Measurements from ENCODE around the gene OR8J1.
"Not testable (repeated sequence)": the region's sequence is repeated elsewhere in the genome, so short reads cannot be mapped to it uniquely, and the experiment has no call there.

OR8J1 gene

DNA sequence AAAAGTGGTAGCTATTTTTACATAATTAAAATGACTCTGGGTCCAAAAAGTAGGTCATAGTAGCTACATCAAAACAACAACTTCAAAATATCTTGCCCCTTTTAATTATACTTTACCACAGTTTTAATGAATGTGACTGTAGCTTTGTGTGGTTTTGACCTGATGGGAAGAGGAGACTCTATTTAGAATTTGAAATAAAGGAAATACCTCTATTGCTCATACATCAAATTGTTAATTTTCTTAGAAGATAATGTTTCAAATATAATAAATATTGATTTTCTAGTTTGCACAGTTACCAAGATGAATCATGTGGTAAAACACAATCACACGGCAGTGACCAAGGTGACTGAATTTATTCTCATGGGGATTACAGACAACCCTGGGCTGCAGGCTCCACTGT lies 8.4 kb upstream of the OR8J1 start, which contains the start of gene OR8K1:
Gene OR8K1 (plus strand): TSS at position 301 of the 400 bp plus-strand sequence. CDS start 0 bp downstream, at position 301.
- no peaks in the 10 kb centered on the region for H3K27me3 ChIP-seq
- TF ChIP-seq CTCF (IDR thresholded peaks at IDR 0.05; ENCODE audit: low read depth, low read length) = no peak
- H3K4me3 ChIP-seq (ENCODE audit: low read depth, low read length) = no peak within 1 kb of the TSS
- DNase-seq = no peak
- H3K4me1 ChIP-seq = no peaks in the 10 kb centered on the region
- no peaks in the 10 kb centered on the region for H3K9me3 ChIP-seq
- H3K36me3 ChIP-seq = no peaks in the 10 kb centered on the region

- no peak for TF ChIP-seq CTCF (IDR thresholded peaks at IDR 0.05; ENCODE audit: low read depth, low read length)
- Histone ChIP-seq H3K4me3 (ENCODE audit: low read depth, low read length) (no peak within 1 kb of the TSS), H3K9me3 (no peaks in the 10 kb centered on the region), H3K36me3 (no peaks in the 10 kb centered on the region), H3K4me1 (no peaks in the 10 kb centered on the region), H3K27me3 (no peaks in the 10 kb centered on the region)
- DNase-seq = no peak
Measured at GRCh38 chr11:56375324-56375723, 21.2 kb downstream of the OR8J1 start, which contains the start of gene OR8U1. Gene OR8U1, plus strand, starts transcription at chr11:56375624. Its CDS starts 0 bp downstream, at chr11:56375624.

DNA sequence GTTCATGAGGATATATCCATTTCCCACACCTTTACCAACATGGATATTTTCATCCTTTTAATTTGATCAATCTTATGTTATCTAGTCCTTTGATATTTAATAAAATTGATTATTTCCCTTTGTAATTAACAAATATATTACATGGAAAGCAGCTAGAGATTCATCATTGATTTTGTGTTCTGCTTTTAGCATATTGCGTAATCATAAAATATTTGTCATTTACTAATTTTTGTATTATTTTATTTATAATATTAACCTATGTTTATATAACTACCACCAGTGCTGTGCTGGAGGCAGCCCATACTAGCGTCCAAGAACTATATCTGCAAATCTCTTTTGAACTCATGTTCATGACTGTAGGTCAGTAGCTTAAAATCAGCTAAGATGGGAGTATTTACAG lies 26.0 kb downstream of the OR8J1 start:
- H3K27me3 ChIP-seq = no peaks in the 10 kb centered on the region
- no peaks in the 10 kb centered on the region for H3K36me3 ChIP-seq
- no peak for DNase-seq
- H3K4me3 ChIP-seq (ENCODE audit: low read depth, low read length) = no peak overlapping the region
- no peak for TF ChIP-seq CTCF (IDR thresholded peaks at IDR 0.05; ENCODE audit: low read depth, low read length)
- no peaks in the 10 kb centered on the region for H3K9me3 ChIP-seq
- no peaks in the 10 kb centered on the region for H3K4me1 ChIP-seq

- H3K4me1 ChIP-seq = no peaks in the 10 kb centered on the region
- no peak for TF ChIP-seq CTCF (IDR thresholded peaks at IDR 0.05; ENCODE audit: low read depth, low read length)
- no peaks in the 10 kb centered on the region for H3K27me3 ChIP-seq
- DNase-seq = no peak
- no peaks in the 10 kb centered on the region for H3K9me3 ChIP-seq
- no peak overlapping the region for H3K4me3 ChIP-seq (ENCODE audit: low read depth, low read length)
- no peaks in the 10 kb centered on the region for H3K36me3 ChIP-seq
Measured at GRCh38 chr11:56394381-56394780, 40.3 kb downstream of the OR8J1 start.

GRCh38 chr11:56396047-56396446 lies 42.0 kb downstream of the OR8J1 start:
- no peaks in the 10 kb centered on the region for H3K4me1 ChIP-seq
- DNase-seq = no peak
- TF ChIP-seq CTCF (IDR thresholded peaks at IDR 0.05; ENCODE audit: low read depth, low read length) = no peak
- no peaks in the 10 kb centered on the region for H3K36me3 ChIP-seq
- H3K9me3 ChIP-seq = no peaks in the 10 kb centered on the region
- H3K27me3 ChIP-seq = no peaks in the 10 kb centered on the region
- H3K4me3 ChIP-seq (ENCODE audit: low read depth, low read length) = no peak overlapping the region

DNA sequence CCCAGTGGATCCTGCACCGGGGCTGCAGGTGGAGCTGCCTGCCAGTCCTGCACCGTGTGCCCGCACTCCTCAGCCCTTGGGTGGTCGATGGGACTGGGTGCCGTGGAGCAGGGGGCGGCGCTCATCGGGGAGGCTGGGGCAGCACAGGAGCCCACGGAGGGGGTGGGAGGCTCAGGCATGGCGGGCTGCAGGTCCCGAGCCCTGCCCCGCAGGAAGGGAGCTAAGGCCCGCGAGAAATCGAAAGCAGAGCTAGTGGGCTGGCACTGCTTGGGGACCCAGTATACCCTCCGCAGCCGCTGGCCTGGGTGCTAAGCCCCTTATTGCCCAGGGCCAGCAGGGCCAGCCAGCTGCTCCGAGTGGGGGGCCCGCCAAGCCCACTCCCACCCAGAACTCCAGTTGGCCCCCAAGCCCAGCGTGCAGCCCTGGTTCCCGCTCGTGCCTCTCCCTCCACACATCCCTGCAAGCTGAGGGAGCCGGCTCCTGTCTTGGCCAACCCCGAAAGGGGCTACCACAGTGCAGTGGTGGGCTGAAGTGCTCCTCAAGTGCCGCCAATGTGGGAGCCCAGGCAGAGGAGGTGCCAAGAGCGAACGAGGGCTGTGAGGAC lies 47.9 kb downstream of the OR8J1 start:
- H3K27me3 ChIP-seq; H3K36me3 ChIP-seq; DNase-seq; H3K4me1 ChIP-seq; H3K4me3 ChIP-seq (ENCODE audit: low read depth, low read length); H3K9me3 ChIP-seq: not testable (repeated sequence)

Data from BE2C (cell line).